Measurements from ENCODE around the gene RPS6KC1. TPM values are rescaled to one million over a fixed set of nuclear protein-coding genes. Genes with fewer than 3 reads are reported as not detected.
"Not testable (repeated sequence)": the region's sequence is repeated elsewhere in the genome, so short reads cannot be mapped to it uniquely, and the experiment has no call there.

RPS6KC1 gene
- total RNA-seq, 1 donor: 35.1 TPM

GRCh38 chr1:213148905-213149304 lies 97.9 kb downstream of the RPS6KC1 start:
- no peaks in the 10 kb centered on the region for H3K9me3 ChIP-seq (ENCODE audit: low read depth, low read length)
- H3K4me3 ChIP-seq (ENCODE audit: insufficient read depth, low read length): no peak overlapping the region
- H3K27me3 ChIP-seq (ENCODE audit: insufficient read depth, low read length): no peaks in the 10 kb centered on the region
- H3K79me2 ChIP-seq (ENCODE audit: insufficient read depth, low read length): peaks cover 31% of the 10 kb centered on the region
- H3K36me3 ChIP-seq (ENCODE audit: insufficient read depth, low read length): no peaks in the 10 kb centered on the region
- H3K4me2 ChIP-seq (ENCODE audit: insufficient read depth, low read length): no peak overlapping the region
- H2AFZ ChIP-seq (ENCODE audit: low read length): no peak overlapping the region
- no peaks in the 10 kb centered on the region for H4K20me1 ChIP-seq (ENCODE audit: insufficient read depth, low read length)
- no peak overlapping the region for H3K27ac ChIP-seq (ENCODE audit: low read depth, low read length)
- no peak for TF ChIP-seq CTCF (IDR thresholded peaks at IDR 0.05; ENCODE audit: extremely low read depth, low read depth, low read length)
- H3K4me1 ChIP-seq (ENCODE audit: insufficient read depth, low read length): no peaks in the 10 kb centered on the region
- no peak for DNase-seq (ENCODE audit: insufficient read length, low spot score, missing footprints)

GRCh38 chr1:213150090-213150489 lies 99.0 kb downstream of the RPS6KC1 start:
- H3K4me3 ChIP-seq (ENCODE audit: insufficient read depth, low read length); H3K27me3 ChIP-seq (ENCODE audit: insufficient read depth, low read length): not testable (repeated sequence)

GRCh38 chr1:213154056-213154685 lies 103.1 kb downstream of the RPS6KC1 start:
- H3K4me3 ChIP-seq (ENCODE audit: insufficient read depth, low read length): no peak overlapping the region
- DNase-seq (ENCODE audit: insufficient read length, low spot score, missing footprints): no peak
- no peak for TF ChIP-seq CTCF (IDR thresholded peaks at IDR 0.05; ENCODE audit: extremely low read depth, low read depth, low read length)
- H3K36me3 ChIP-seq (ENCODE audit: insufficient read depth, low read length): no peaks in the 10 kb centered on the region
- no peak overlapping the region for H2AFZ ChIP-seq (ENCODE audit: low read length)
- H3K27ac ChIP-seq (ENCODE audit: low read depth, low read length): no peak overlapping the region
- H3K9me3 ChIP-seq (ENCODE audit: low read depth, low read length): no peaks in the 10 kb centered on the region
- H4K20me1 ChIP-seq (ENCODE audit: insufficient read depth, low read length): no peaks in the 10 kb centered on the region
- H3K4me2 ChIP-seq (ENCODE audit: insufficient read depth, low read length): no peak overlapping the region
- no peaks in the 10 kb centered on the region for H3K27me3 ChIP-seq (ENCODE audit: insufficient read depth, low read length)
- H3K79me2 ChIP-seq (ENCODE audit: insufficient read depth, low read length): peaks cover 12% of the 10 kb centered on the region
- no peaks in the 10 kb centered on the region for H3K4me1 ChIP-seq (ENCODE audit: insufficient read depth, low read length)

More at GRCh38 chr1:213150090-213150489, 99.0 kb downstream of the RPS6KC1 start:
- H3K9me3 ChIP-seq (ENCODE audit: low read depth, low read length); H2AFZ ChIP-seq (ENCODE audit: low read length); H3K36me3 ChIP-seq (ENCODE audit: insufficient read depth, low read length); H4K20me1 ChIP-seq (ENCODE audit: insufficient read depth, low read length); DNase-seq (ENCODE audit: insufficient read length, low spot score, missing footprints); H3K4me1 ChIP-seq (ENCODE audit: insufficient read depth, low read length); H3K4me2 ChIP-seq (ENCODE audit: insufficient read depth, low read length); H3K27ac ChIP-seq (ENCODE audit: low read depth, low read length): not testable (repeated sequence)
- peaks cover 31% of the 10 kb centered on the region for H3K79me2 ChIP-seq (ENCODE audit: insufficient read depth, low read length)

GRCh38 chr1:213159376-213159775 lies 108.3 kb downstream of the RPS6KC1 start:
- no peak for DNase-seq (ENCODE audit: insufficient read length, low spot score, missing footprints)
- Histone ChIP-seq H3K4me3 (ENCODE audit: insufficient read depth, low read length) (no peak overlapping the region), H3K36me3 (ENCODE audit: insufficient read depth, low read length) (no peaks in the 10 kb centered on the region), H3K9me3 (ENCODE audit: low read depth, low read length) (no peaks in the 10 kb centered on the region), H3K27me3 (ENCODE audit: insufficient read depth, low read length) (no peaks in the 10 kb centered on the region), H3K4me2 (ENCODE audit: insufficient read depth, low read length) (no peak overlapping the region), H3K27ac (ENCODE audit: low read depth, low read length) (no peak overlapping the region), H4K20me1 (ENCODE audit: insufficient read depth, low read length) (no peaks in the 10 kb centered on the region), H2AFZ (ENCODE audit: low read length) (no peak overlapping the region), H3K79me2 (ENCODE audit: insufficient read depth, low read length) (peaks cover 12% of the 10 kb centered on the region), H3K4me1 (ENCODE audit: insufficient read depth, low read length) (peaks cover 18% of the 10 kb centered on the region)
- no peak for TF ChIP-seq CTCF (IDR thresholded peaks at IDR 0.05; ENCODE audit: extremely low read depth, low read depth, low read length)

GRCh38 chr1:213160442-213160841 lies 109.4 kb downstream of the RPS6KC1 start:
- not testable (repeated sequence) for H3K79me2 ChIP-seq (ENCODE audit: insufficient read depth, low read length); H3K27ac ChIP-seq (ENCODE audit: low read depth, low read length)

More at GRCh38 chr1:213160442-213160841, 109.4 kb downstream of the RPS6KC1 start:
- not testable (repeated sequence) for DNase-seq (ENCODE audit: insufficient read length, low spot score, missing footprints); H3K9me3 ChIP-seq (ENCODE audit: low read depth, low read length); H3K36me3 ChIP-seq (ENCODE audit: insufficient read depth, low read length); H3K27me3 ChIP-seq (ENCODE audit: insufficient read depth, low read length); H3K4me3 ChIP-seq (ENCODE audit: insufficient read depth, low read length); H4K20me1 ChIP-seq (ENCODE audit: insufficient read depth, low read length); H2AFZ ChIP-seq (ENCODE audit: low read length); H3K4me2 ChIP-seq (ENCODE audit: insufficient read depth, low read length)
- peaks cover 18% of the 10 kb centered on the region for H3K4me1 ChIP-seq (ENCODE audit: insufficient read depth, low read length)

All from osteoblast (primary cell).